Endothelial cell of umbilical vein (primary cell): ENCODE measurements around the gene TMEM41B.
"Not testable (repeated sequence)": the region's sequence is repeated elsewhere in the genome, so short reads cannot be mapped to it uniquely, and the experiment has no call there.

Source experiments
- EZH2 ChIP-seq: IDR thresholded peaks from 2 replicates; pipeline ENCODE4 v1.6.1; 2012; ENCODE audit warnings: borderline replicate concordance, low read depth, mild to moderate bottlenecking, moderate library complexity, low read length, inconsistent platforms; ENCODE audit not compliant: severe bottlenecking
- GATA2 ChIP-seq: IDR thresholded peaks from 2 replicates; pipeline ENCODE4 v1.7.0; 2011; ENCODE audit warnings: low read depth, mild to moderate bottlenecking, moderate library complexity, mixed read lengths, low read length; ENCODE audit not compliant: insufficient read length, insufficient read depth
- TF ChIP-seq, protein P1 (sequence below), 2 donors: IDR thresholded peaks; 1 replicate in 1 of 2; 2 replicates in 1 of 2; pipeline ENCODE4 v1.5.1; 2011; ENCODE audit warnings: low read length in 2 of 2, mild to moderate bottlenecking in 2 of 2, moderate library complexity in 2 of 2, control low read depth in 1 of 2, inconsistent platforms in 1 of 2, low read depth in 1 of 2; ENCODE audit not compliant: insufficient read depth in 1 of 2; ENCODE audit errors: extremely low read depth in 1 of 2

DNA sequence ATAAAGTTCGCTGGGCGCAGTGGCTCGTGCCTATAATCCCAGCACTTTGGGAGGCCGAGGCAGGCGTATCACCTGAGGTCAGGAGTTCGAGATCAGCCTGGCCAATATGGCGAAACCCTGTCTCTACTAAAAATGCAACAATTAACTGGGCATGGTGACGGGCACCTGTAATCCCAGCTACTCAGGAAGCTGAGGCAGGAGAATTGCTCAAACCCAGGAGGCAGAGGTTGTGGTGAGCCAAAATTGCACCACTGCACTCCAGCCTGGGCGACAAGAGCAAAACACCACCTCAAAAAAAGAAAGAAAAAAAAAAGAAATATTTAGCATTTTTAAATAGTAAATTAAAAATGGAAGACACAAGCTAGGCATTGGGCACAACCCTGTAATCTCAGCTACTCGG is 78.2 kb downstream of the TMEM41B start:
- TF ChIP-seq, protein P1, sequence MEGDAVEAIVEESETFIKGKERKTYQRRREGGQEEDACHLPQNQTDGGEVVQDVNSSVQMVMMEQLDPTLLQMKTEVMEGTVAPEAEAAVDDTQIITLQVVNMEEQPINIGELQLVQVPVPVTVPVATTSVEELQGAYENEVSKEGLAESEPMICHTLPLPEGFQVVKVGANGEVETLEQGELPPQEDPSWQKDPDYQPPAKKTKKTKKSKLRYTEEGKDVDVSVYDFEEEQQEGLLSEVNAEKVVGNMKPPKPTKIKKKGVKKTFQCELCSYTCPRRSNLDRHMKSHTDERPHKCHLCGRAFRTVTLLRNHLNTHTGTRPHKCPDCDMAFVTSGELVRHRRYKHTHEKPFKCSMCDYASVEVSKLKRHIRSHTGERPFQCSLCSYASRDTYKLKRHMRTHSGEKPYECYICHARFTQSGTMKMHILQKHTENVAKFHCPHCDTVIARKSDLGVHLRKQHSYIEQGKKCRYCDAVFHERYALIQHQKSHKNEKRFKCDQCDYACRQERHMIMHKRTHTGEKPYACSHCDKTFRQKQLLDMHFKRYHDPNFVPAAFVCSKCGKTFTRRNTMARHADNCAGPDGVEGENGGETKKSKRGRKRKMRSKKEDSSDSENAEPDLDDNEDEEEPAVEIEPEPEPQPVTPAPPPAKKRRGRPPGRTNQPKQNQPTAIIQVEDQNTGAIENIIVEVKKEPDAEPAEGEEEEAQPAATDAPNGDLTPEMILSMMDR (IDR thresholded peaks at IDR 0.05; ENCODE audit: extremely low read depth in 1 of 2, insufficient read depth in 1 of 2, low read depth in 1 of 2, low read length in 2 of 2) = not testable (repeated sequence)
- TF ChIP-seq GATA2, EZH2: not testable (repeated sequence)
